Measurements from ENCODE around the gene A4GALT.

GRCh38 chr22:42758931-42759629 is 38.4 kb upstream of the A4GALT start:
- TF ChIP-seq CTCF (IDR thresholded peaks at IDR 0.05) (no peak), POLR2A (IDR thresholded peaks at IDR 0.05) (no peak)

Measured in heart left ventricle (tissue), 13 donors.